Limb (tissue), 2 donors: ENCODE measurements around the gene RBM33.

ENCODE experiments used
- DNase-seq, 2 donors: peaks; one replicate each; pipeline ENCODE4 v3.0.0-alpha.2; 2016; ENCODE audit errors: extremely low spot score in 2 of 2

Gene RBM33

DNA sequence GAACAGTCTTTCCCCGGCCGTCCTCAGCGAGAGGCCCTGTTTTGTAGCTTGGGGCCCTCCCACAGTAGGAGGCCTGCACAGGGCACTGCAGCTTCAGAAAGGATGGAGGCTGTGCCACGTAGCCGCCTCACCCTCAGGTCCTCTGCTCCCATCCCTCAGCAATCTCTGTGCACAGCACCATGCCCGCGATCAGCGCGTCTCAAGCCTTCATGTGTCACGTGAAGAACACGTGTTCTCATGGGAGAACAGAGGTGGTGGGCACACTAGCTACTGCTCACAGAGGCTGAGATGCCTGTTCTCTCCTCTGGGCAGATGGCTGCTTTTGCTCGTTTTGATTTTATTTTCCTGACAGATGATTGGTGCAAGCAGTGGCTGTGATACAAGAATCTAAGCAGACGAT is 176.3 kb downstream of the RBM33 start:
- no peak for DNase-seq

DNA sequence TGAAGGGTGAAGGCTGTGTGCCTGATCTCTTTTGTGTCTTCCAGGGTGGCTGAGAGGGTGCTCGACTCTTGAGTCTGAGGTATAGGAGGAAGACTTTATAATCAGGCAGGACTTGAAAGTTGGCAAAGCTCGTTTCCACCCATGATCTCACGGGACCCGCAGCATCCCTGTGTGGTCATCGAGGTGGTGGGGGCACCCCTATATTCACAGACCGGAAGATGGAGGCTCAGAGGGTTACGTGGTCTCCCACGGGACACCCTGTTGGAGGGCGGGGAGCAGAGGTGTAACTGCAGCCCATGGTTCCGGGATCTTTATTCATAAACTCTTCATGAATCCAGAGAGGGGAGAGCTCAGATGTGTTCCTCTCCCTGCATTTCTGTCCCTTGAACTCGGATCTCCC is 177.4 kb downstream of the RBM33 start:
- DNase-seq = no peak

- DNase-seq = no peak
Observed at GRCh38 chr7:155824227-155824886, 179.9 kb downstream of the RBM33 start.

DNA sequence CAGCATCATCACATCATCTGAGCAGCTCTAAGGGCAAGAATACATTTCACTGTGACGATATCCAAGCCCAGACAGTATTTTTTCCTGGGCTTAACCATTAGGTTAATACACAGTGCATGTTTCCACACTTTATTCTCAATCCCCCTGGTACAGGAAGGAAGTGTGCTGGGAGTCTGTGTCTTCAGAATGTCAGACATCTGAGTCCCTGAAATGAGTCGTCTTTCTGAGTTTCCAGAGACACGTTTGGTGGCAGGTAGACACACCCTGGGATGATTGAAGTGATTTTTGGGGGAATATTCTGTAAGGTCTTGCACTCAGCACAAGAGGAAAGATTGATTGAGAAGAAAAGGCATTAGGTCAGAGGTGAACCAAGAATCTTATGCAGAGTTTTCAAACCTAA is 180.9 kb downstream of the RBM33 start:
- DNase-seq = no peak

DNA sequence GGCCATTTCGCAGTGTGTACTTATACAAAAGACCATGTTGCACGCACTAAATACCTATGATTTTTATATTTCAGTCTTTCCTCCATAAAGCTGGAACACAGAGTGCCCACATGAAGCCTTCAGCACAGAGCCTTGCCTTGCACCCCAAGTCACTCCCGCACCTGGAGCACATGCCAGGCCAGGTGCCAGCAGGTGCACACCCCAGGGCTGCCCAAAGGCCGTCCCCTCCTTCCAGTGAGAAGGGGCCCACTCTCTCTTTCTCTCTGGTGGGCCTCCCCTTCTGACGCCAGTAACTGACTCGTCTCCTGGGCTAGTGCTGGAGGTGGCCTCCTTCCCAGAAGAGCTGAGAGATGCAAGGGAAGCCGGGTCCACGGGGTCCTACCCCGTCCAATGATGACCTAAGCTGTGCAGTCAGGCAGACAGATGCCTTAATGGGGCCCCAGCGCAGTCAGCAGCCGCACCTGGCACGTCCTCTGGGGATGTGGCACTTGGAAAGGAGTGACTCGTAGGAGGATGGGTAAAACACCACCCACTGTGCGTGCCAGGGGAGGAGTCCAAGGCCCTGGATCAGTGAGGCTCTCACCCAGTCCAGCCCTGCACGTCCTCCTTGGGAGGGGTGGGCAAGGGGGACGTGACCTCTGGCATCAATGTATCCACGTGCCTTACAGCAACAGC is 185.5 kb downstream of the RBM33 start:
- no peak for DNase-seq
